GM12878 (cell line): ENCODE data around the gene FBXO39. TPM values are rescaled to one million over a fixed set of nuclear protein-coding genes. Genes with fewer than 3 reads are reported as not detected.

Source experiments
- ATAC-seq: fragments of 200-7000 bp; cut with Tn5 transposase; 3 replicates; pipeline ENCODE4 v1.9.1; 2020; ENCODE audit warnings: mild to moderate bottlenecking, moderate library complexity
- BruUV-seq: library from RNA; stranded (reverse); fragments of 400-500 nt; replicated peaks from 2 replicates; lab custom pipeline; 2021; lab: Mats Ljungman, UMichigan
- CTCF ChIA-PET: fragments of 300-600 bp; sonication (Branson Sonifier 250); formaldehyde crosslinking; extraction: SDS; loops from one replicate; lab custom pipeline; 2021; ENCODE audit warnings: inconsistent platforms; lab: Yijun Ruan, JAX
- POLR2A ChIA-PET: fragments of 350-600 bp; formaldehyde crosslinking; extraction: SDS; loops from one replicate; lab custom pipeline; 2021; ENCODE audit warnings: inconsistent platforms; lab: Charles Lee
- RAD21 ChIA-PET: fragments of 300-600 bp; sonication (Branson Sonifier 250); formaldehyde crosslinking; loops from one replicate; lab custom pipeline; 2023; ENCODE audit warnings: antibody characterized with exemption; ENCODE audit not compliant: unreplicated experiment; lab: Charles Lee
- SMC1A ChIA-PET: fragments of 300-600 bp; sonication (Branson Sonifier 250); formaldehyde crosslinking; loops from one replicate; lab custom pipeline; 2023; ENCODE audit not compliant: unreplicated experiment, uncharacterized antibody; lab: Charles Lee
- DNase-seq: peaks from one replicate; pipeline ENCODE4 v3.0.0-alpha.2; 2011; ENCODE audit warnings: low read depth, low spot score
- FAIRE-seq: peaks from 3 replicates; lab custom pipeline; 2011; peaks lifted over from hg19 to GRCh38; lab: Jason Lieb, UNC
- H2AFZ ChIP-seq: 2 replicates; pipeline ENCODE4 v1.6.0; 2011; ENCODE audit warnings: low read depth, low read length, control low read depth; ENCODE audit not compliant: control insufficient read depth
- H3K27ac ChIP-seq: 2 replicates; pipeline ENCODE4 v1.5.1; 2011; ENCODE audit warnings: control low read depth; ENCODE audit not compliant: control insufficient read depth, insufficient read depth
- H3K27me3 ChIP-seq, 2 experiments: replicated peaks in 1 of 2; 2 replicates each; pipeline versions ENCODE4 v1.6.0 to v1.6.1; 2011; ENCODE audit warnings: low read length in 1 of 2; ENCODE audit not compliant: control insufficient read depth in 2 of 2, insufficient read depth in 2 of 2
- H3K36me3 ChIP-seq, 2 experiments: 2 replicates each; pipeline ENCODE4 v1.5.1; 2011; ENCODE audit warnings: low read length in 1 of 2; ENCODE audit not compliant: control insufficient read depth in 2 of 2, insufficient read depth in 2 of 2
- H3K4me1 ChIP-seq: 2 replicates; pipeline ENCODE4 v1.6.1; 2011; ENCODE audit warnings: mild to moderate bottlenecking, low read length, moderate library complexity, mixed read lengths; ENCODE audit not compliant: control insufficient read depth, insufficient read depth
- H3K4me2 ChIP-seq: 2 replicates; pipeline ENCODE4 v1.6.0; 2011; ENCODE audit warnings: control low read depth; ENCODE audit not compliant: control insufficient read depth, insufficient read depth
- H3K4me3 ChIP-seq: fragments of 200-600 bp; sonication (generic); 2 replicates; pipeline ENCODE4 v1.5.1; 2016
- H3K79me2 ChIP-seq: 2 replicates; pipeline ENCODE4 v1.6.0; 2011; ENCODE audit warnings: low read length; ENCODE audit not compliant: control insufficient read depth, insufficient read depth
- H3K9ac ChIP-seq: 2 replicates; pipeline ENCODE4 v1.8.0; 2011; ENCODE audit warnings: low read length, control low read depth, mixed read lengths; ENCODE audit not compliant: control insufficient read depth, insufficient read depth
- H3K9me3 ChIP-seq: replicated peaks from 3 replicates; pipeline ENCODE4 v1.5.1; 2011; ENCODE audit warnings: mild to moderate bottlenecking, low read length; ENCODE audit not compliant: control insufficient read depth, insufficient read depth
- H4K20me1 ChIP-seq: 2 replicates; pipeline ENCODE4 v1.6.0; 2011; ENCODE audit not compliant: control insufficient read depth, insufficient read depth
- E2F8 ChIP-seq: fragments of 450-650 bp; IDR thresholded peaks from 2 replicates; pipeline ENCODE4 v1.6.1; 2018; ENCODE audit warnings: mild to moderate bottlenecking, low read depth, moderate library complexity; ENCODE audit not compliant: partially characterized antibody
- FOXK2 ChIP-seq: fragments of 450-650 bp; IDR thresholded peaks from 2 replicates; pipeline ENCODE4 v1.6.1; 2017; ENCODE audit warnings: mild to moderate bottlenecking, moderate library complexity
- GABPA ChIP-seq: IDR thresholded peaks from 2 replicates; pipeline ENCODE4 v1.6.1; 2014; ENCODE audit warnings: antibody characterized with exemption, low read depth, mild to moderate bottlenecking, inconsistent platforms
- HDGF ChIP-seq: fragments of 450-650 bp; IDR thresholded peaks from 2 replicates; pipeline ENCODE4 v1.6.1; 2016; ENCODE audit warnings: antibody characterized with exemption
- LARP7 ChIP-seq: fragments of 450-650 bp; IDR thresholded peaks from 2 replicates; pipeline ENCODE4 v1.6.1; 2017; ENCODE audit warnings: mild to moderate bottlenecking
- NFIC ChIP-seq: IDR thresholded peaks from 2 replicates; pipeline ENCODE4 v1.6.1; 2012; ENCODE audit warnings: low read depth, mild to moderate bottlenecking, inconsistent platforms, low read length, moderate library complexity
- PRDM15 ChIP-seq: fragments of 450-650 bp; formaldehyde crosslinking; IDR thresholded peaks from 2 replicates; pipeline ENCODE4 v1.4.0; 2020; ENCODE audit warnings: mild to moderate bottlenecking, moderate library complexity
- ZBTB11 ChIP-seq: fragments of 450-650 bp; formaldehyde crosslinking; IDR thresholded peaks from 2 replicates; pipeline ENCODE4 v1.5.0; 2022; ENCODE audit warnings: mild to moderate bottlenecking, missing genetic modification characterization
- ZNF592 ChIP-seq: fragments of 450-650 bp; IDR thresholded peaks from 2 replicates; pipeline ENCODE4 v1.6.1; 2017; ENCODE audit warnings: mild to moderate bottlenecking, moderate library complexity
- WGBS: methylation state at CpG from one replicate; pipeline ENCODE4 v1.1.6; 2016; ENCODE audit warnings: low lambda C conversion rate; ENCODE audit not compliant: insufficient replicate concordance, insufficient coverage; ENCODE audit errors: missing lambda C conversion rate; 5-methylcytosine and 5-hydroxymethylcytosine counted together
- in situ Hi-C: fragments of 300-500 bp; cut with MboI; formaldehyde crosslinking; loops from 9 replicates; pipeline ENCODE4 v1.14.3; 2018; ENCODE audit warnings: mixed read lengths
- intact Hi-C: fragments of 100-400 bp; cut with micrococcal nuclease; formaldehyde crosslinking; loops from one replicate; pipeline ENCODE4 v1.14.2; 2022; ENCODE audit not compliant: unreplicated experiment
- polyA plus RNA-seq, 11 experiments: library from polyadenylated mRNA; depleted of rRNA in 4 of 11; unstranded in 6 of 11; stranded (reverse) in 5 of 11; fragments of >200 nt; fragmentation: Nextera tagmentation in 4 of 11; fragmentation: Illumina TruSeq in 1 of 11; extraction: Ambion mirVana in 4 of 11; extraction: Trizol in 1 of 11; gene quantifications; 1 replicate in 1 of 11; 2 replicates in 10 of 11; pipeline versions ENCODE4 v1.2.1 to v1.2.3, GENCODE V29; 2011 to 2016; ENCODE audit warnings: inconsistent platforms in 2 of 11, missing spikeins in 2 of 11, low read depth in 1 of 11
- total RNA-seq, 4 experiments: library from RNA; depleted of rRNA in 3 of 4; stranded (reverse); fragments of >200 nt in 3 of 4; fragmentation: Illumina TruSeq in 1 of 4; extraction: Trizol in 1 of 4; gene quantifications; 2 replicates each; pipeline versions ENCODE4 v1.2.1 to v1.2.3, GENCODE V29; 2013 to 2021

The FBXO39 gene
- total and polyA plus RNA-seq, 10 of the 15 experiments (the other 5 are each of a cell fraction or from before 2014, with no cell fraction given): 0.05 to 0.62 (median 0.16) TPM; not detected in 6

GRCh38 chr17:6787081-6787693, 11.2 kb downstream of the FBXO39 start:
- FAIRE-seq (no peak), DNase-seq (no peak), ATAC-seq (no peak)
- H3K4me2 ChIP-seq: no peak overlapping the region
- RAD21 ChIA-PET: no interaction called here
- no peaks in the 10 kb centered on the region for H3K4me1 ChIP-seq
- no peak overlapping the region for H3K9ac ChIP-seq
- no peaks in the 10 kb centered on the region for H3K9me3 ChIP-seq
- H3K27ac ChIP-seq: no peak overlapping the region
- H3K36me3 ChIP-seq: no peaks in the 10 kb centered on the region
- BruUV-seq: no TSS peak
- no peaks in the 10 kb centered on the region for H4K20me1 ChIP-seq
- in situ Hi-C loops: no loop called here
- intact Hi-C loops: no loop called here
- POLR2A ChIA-PET: no interaction called here
- no peaks in the 10 kb centered on the region for H3K79me2 ChIP-seq
- H3K27me3 ChIP-seq: no peaks in the 10 kb centered on the region; a peak in 1 of 4 replicates
- SMC1A ChIA-PET: no interaction called here
- 30% methylated on average over 10 of the region's 10 CpGs for WGBS
- H2AFZ ChIP-seq: no peak overlapping the region
- CTCF ChIA-PET: no interaction called here
- no peak overlapping the region for H3K4me3 ChIP-seq
- no peak for TF ChIP-seq E2F8
- no peak for TF ChIP-seq GABPA
- TF ChIP-seq NFIC: no peak
- no peak for TF ChIP-seq ZBTB11
- no peak for TF ChIP-seq PRDM15 (CRISPR knock-in tag)
- no peak for TF ChIP-seq FOXK2
- no peak for TF ChIP-seq ZNF592
- no peak for TF ChIP-seq LARP7
- TF ChIP-seq HDGF: no peak
